CD14-positive monocyte (primary cell): ENCODE measurements around the gene LAG3. TPM values are rescaled to one million over a fixed set of nuclear protein-coding genes. Genes with fewer than 3 reads are reported as not detected.

ENCODE experiments used
- DNase-seq, 3 donors: peaks; one replicate each; pipeline ENCODE4 v3.0.0-alpha.2; 2011 to 2022
- H2AFZ ChIP-seq: 2 replicates; pipeline ENCODE4 v1.6.0; 2012; ENCODE audit warnings: mild to moderate bottlenecking, low read depth, low read length, inconsistent platforms; ENCODE audit not compliant: insufficient read depth, poor library complexity, severe bottlenecking
- H3K27ac ChIP-seq, 2 donors: 1 replicate in 1 of 2; 2 replicates in 1 of 2; pipeline ENCODE4 v1.5.1; 2012 to 2013; ENCODE audit warnings: low read length in 2 of 2, control low read depth in 1 of 2, inconsistent platforms in 1 of 2, low read depth in 1 of 2, mild to moderate bottlenecking in 1 of 2
- H3K27me3 ChIP-seq, 2 donors: one replicate each; pipeline versions ENCODE4 v1.6.0 to v1.6.1; 2011 to 2013; ENCODE audit warnings: low read length in 2 of 2; ENCODE audit not compliant: control insufficient read depth in 2 of 2, insufficient read depth in 2 of 2
- H3K36me3 ChIP-seq, 2 donors: replicated peaks in 1 of 2; 1 replicate in 1 of 2; 2 replicates in 1 of 2; pipeline versions ENCODE4 v1.5.1 to v1.6.1; 2012 to 2013; ENCODE audit warnings: low read length in 2 of 2, control low read depth in 1 of 2, inconsistent platforms in 1 of 2, mild to moderate bottlenecking in 1 of 2; ENCODE audit not compliant: insufficient read depth in 2 of 2, control insufficient read depth in 1 of 2
- H3K4me1 ChIP-seq, 2 donors: 1 replicate in 1 of 2; 2 replicates in 1 of 2; pipeline versions ENCODE4 v1.5.1 to v1.6.1; 2012 to 2013; ENCODE audit warnings: low read length in 2 of 2, control low read depth in 1 of 2, inconsistent platforms in 1 of 2, mild to moderate bottlenecking in 1 of 2, moderate library complexity in 1 of 2; ENCODE audit not compliant: insufficient read depth in 2 of 2, control insufficient read depth in 1 of 2
- H3K4me2 ChIP-seq: replicated peaks from 2 replicates; pipeline ENCODE3; 2012; ENCODE audit warnings: low read length, moderate library complexity, mild to moderate bottlenecking; ENCODE audit not compliant: poor library complexity, severe bottlenecking; ENCODE audit errors: extremely low read depth
- H3K4me3 ChIP-seq, 3 experiments: fragments of 200-600 bp in 1 of 3; sonication (generic) in 1 of 3; replicated peaks in 1 of 3; 1 replicate in 2 of 3; 2 replicates in 1 of 3; pipeline ENCODE4 v1.5.1; 2011 to 2013; ENCODE audit warnings: low read length in 3 of 3, mild to moderate bottlenecking in 3 of 3, control low read depth in 2 of 3, low read depth in 2 of 3, inconsistent platforms in 1 of 3, moderate library complexity in 1 of 3
- H3K79me2 ChIP-seq: 2 replicates; pipeline ENCODE4 v1.6.0; 2012; ENCODE audit warnings: mild to moderate bottlenecking, control low read depth, inconsistent platforms, low read length, moderate library complexity; ENCODE audit not compliant: insufficient read depth
- H3K9ac ChIP-seq: 2 replicates; pipeline ENCODE4 v1.6.0; 2017; ENCODE audit warnings: low read length, mild to moderate bottlenecking; ENCODE audit not compliant: insufficient read depth, poor library complexity, severe bottlenecking
- H3K9me3 ChIP-seq, 2 donors: replicated peaks in 1 of 2; 1 replicate in 1 of 2; 2 replicates in 1 of 2; pipeline versions ENCODE4 v1.5.1 to v1.6.1; 2012 to 2013; ENCODE audit warnings: low read length in 2 of 2, control low read depth in 1 of 2; ENCODE audit not compliant: control insufficient read depth in 1 of 2, insufficient read depth in 1 of 2
- H4K20me1 ChIP-seq: 2 replicates; pipeline ENCODE4 v1.6.0; 2012; ENCODE audit warnings: mild to moderate bottlenecking, low read length, control low read depth, moderate library complexity; ENCODE audit not compliant: insufficient read depth
- H3K27ac Mint-ChIP-seq, 7 donors: one replicate each; pipeline ENCODE4 v1.8.0; 2020; ENCODE audit warnings: mild to moderate bottlenecking in 7 of 7, mixed read lengths in 7 of 7, moderate library complexity in 6 of 7, inconsistent platforms in 2 of 7
- H3K27me3 Mint-ChIP-seq, 3 donors: one replicate each; pipeline ENCODE4 v1.8.0; 2021 to 2022; ENCODE audit warnings: low read depth in 3 of 3, mild to moderate bottlenecking in 3 of 3, mixed read lengths in 3 of 3, moderate library complexity in 3 of 3, inconsistent platforms in 1 of 3
- H3K36me3 Mint-ChIP-seq, 2 donors: one replicate each; pipeline ENCODE4 v1.8.0; 2020; ENCODE audit warnings: mixed read lengths in 2 of 2, inconsistent platforms in 1 of 2, mild to moderate bottlenecking in 1 of 2
- H3K4me1 Mint-ChIP-seq: one replicate; pipeline ENCODE4 v1.8.0; 2020; ENCODE audit warnings: mild to moderate bottlenecking, mixed read lengths
- H3K4me3 Mint-ChIP-seq, 2 donors: one replicate each; pipeline ENCODE4 v1.8.0; 2020; ENCODE audit warnings: mild to moderate bottlenecking in 2 of 2, mixed read lengths in 2 of 2, moderate library complexity in 1 of 2
- H3K9me3 Mint-ChIP-seq, 7 donors: one replicate each; pipeline ENCODE4 v1.8.0; 2020 to 2022; ENCODE audit warnings: mixed read lengths in 7 of 7, mild to moderate bottlenecking in 6 of 7, moderate library complexity in 6 of 7, inconsistent platforms in 2 of 7
- CTCF ChIP-seq: fragments of 200-600 bp; IDR thresholded peaks from one replicate; pipeline ENCODE4 v1.8.0; 2022; ENCODE audit warnings: antibody characterized with exemption, mild to moderate bottlenecking
- WGBS: methylation state at CpG from one replicate; pipeline ENCODE4 v1.1.5; 2013; ENCODE audit warnings: missing lambda C conversion rate; ENCODE audit not compliant: insufficient coverage; 5-methylcytosine and 5-hydroxymethylcytosine counted together
- intact Hi-C, 2 donors: fragments of 100-400 bp; cut with micrococcal nuclease; formaldehyde crosslinking; loops; one replicate each; pipeline versions ENCODE4 v1.15.0 to v1.15.1; 2023
- polyA plus RNA-seq, 3 donors: library from polyadenylated mRNA; depleted of rRNA in 1 of 3; unstranded in 2 of 3; stranded (reverse) in 1 of 3; fragments of 300-500 nt in 2 of 3; fragments of >200 nt in 1 of 3; fragmentation: Illumina TruSeq in 2 of 3; gene quantifications; 1 replicate in 2 of 3; 2 replicates in 1 of 3; pipeline ENCODE4 v1.2.3, GENCODE V29; 2012 to 2021

The LAG3 gene
- polyA plus RNA-seq, 3 donors, result 0.04 TPM; not detected in 2

- no peak overlapping the region for H3K27ac ChIP-seq
- TF ChIP-seq CTCF, result no peak
- H2AFZ ChIP-seq, result no peak overlapping the region
- H3K4me3 Mint-ChIP-seq, result peak overlapping the region in 1 of 2 donors; percentile 84
- H3K36me3 ChIP-seq, result no peaks in the 10 kb centered on the region
- peaks cover 0 to 17% of the 10 kb centered on the region in 2 donors for H3K9me3 ChIP-seq
- no peaks in the 10 kb centered on the region for H3K79me2 ChIP-seq
- H3K4me1 Mint-ChIP-seq, result peaks cover 43% of the 10 kb centered on the region
- H3K36me3 Mint-ChIP-seq, result peaks cover 3 to 13% of the 10 kb centered on the region in 2 donors
- WGBS, result 10% methylated on average over 50 of the region's 60 CpGs
- H3K27me3 ChIP-seq, result peaks cover 12 to 74% of the 10 kb centered on the region in 2 donors
- no peak for DNase-seq
- H4K20me1 ChIP-seq, result no peaks in the 10 kb centered on the region
- H3K27me3 Mint-ChIP-seq, result peaks cover 67 to 84% (median 80%) of the 10 kb centered on the region in 3 donors
- H3K27ac Mint-ChIP-seq, result peak overlapping the region in 1 of 7 donors; percentile 37
- H3K4me1 ChIP-seq, result peaks cover 29 to 45% of the 10 kb centered on the region in 2 donors
- intact Hi-C loops, result no loop called here
- no peak overlapping the region for H3K4me3 ChIP-seq
- H3K9me3 Mint-ChIP-seq, result peaks cover 0 to 6% (median 4%) of the 10 kb centered on the region in 7 donors
- no peak overlapping the region for H3K9ac ChIP-seq
- H3K4me2 ChIP-seq, result peak overlapping the region; percentile 3
Observed at GRCh38 chr12:6773590-6774351, 1.5 kb downstream of the LAG3 start.

GRCh38 chr12:6774499-6775062 is 2.3 kb downstream of the LAG3 start:
- no peak overlapping the region for H3K27ac Mint-ChIP-seq
- H3K9me3 Mint-ChIP-seq, result peaks cover 0 to 6% (median 4%) of the 10 kb centered on the region in 7 donors
- Histone ChIP-seq H3K4me3 (no peak overlapping the region), H3K9me3 (peaks cover 0 to 17% of the 10 kb centered on the region in 2 donors), H3K4me2 (no peak overlapping the region), H3K36me3 (no peaks in the 10 kb centered on the region), H3K9ac (no peak overlapping the region), H3K4me1 (peaks cover 30 to 52% of the 10 kb centered on the region in 2 donors), H3K27ac (no peak overlapping the region), H2AFZ (no peak overlapping the region), H4K20me1 (no peaks in the 10 kb centered on the region), H3K79me2 (no peaks in the 10 kb centered on the region), H3K27me3 (peaks cover 12 to 66% of the 10 kb centered on the region in 2 donors)
- no peak for TF ChIP-seq CTCF
- intact Hi-C loops, result loop anchor here (5.0 kb wide), 1 partner anchor 37 kb away; no protein-coding TSS in a partner anchor
- peaks cover 3 to 11% of the 10 kb centered on the region in 2 donors for H3K36me3 Mint-ChIP-seq
- 68% methylated on average over 15 of the region's 15 CpGs for WGBS
- DNase-seq, result no peak
- peaks cover 45% of the 10 kb centered on the region for H3K4me1 Mint-ChIP-seq
- peaks cover 65 to 80% (median 74%) of the 10 kb centered on the region in 3 donors for H3K27me3 Mint-ChIP-seq
- H3K4me3 Mint-ChIP-seq, result peak overlapping the region in 1 of 2 donors; percentile 84
